Activated CD8-positive, alpha-beta memory T cell treated with anti-CD3 and anti-CD28 coated beads, Interleukin-2, amount 50 U/mL, for 24 hours (primary cell): ENCODE measurements around the gene PAM16.
"Not testable (repeated sequence)": the region's sequence is repeated elsewhere in the genome, so short reads cannot be mapped to it uniquely, and the experiment has no call there.

Experiments used
- DNase-seq: peaks from one replicate; pipeline ENCODE4 v3.0.0-alpha.2; 2020; ENCODE audit errors: extremely low read depth

PAM16 gene

DNA sequence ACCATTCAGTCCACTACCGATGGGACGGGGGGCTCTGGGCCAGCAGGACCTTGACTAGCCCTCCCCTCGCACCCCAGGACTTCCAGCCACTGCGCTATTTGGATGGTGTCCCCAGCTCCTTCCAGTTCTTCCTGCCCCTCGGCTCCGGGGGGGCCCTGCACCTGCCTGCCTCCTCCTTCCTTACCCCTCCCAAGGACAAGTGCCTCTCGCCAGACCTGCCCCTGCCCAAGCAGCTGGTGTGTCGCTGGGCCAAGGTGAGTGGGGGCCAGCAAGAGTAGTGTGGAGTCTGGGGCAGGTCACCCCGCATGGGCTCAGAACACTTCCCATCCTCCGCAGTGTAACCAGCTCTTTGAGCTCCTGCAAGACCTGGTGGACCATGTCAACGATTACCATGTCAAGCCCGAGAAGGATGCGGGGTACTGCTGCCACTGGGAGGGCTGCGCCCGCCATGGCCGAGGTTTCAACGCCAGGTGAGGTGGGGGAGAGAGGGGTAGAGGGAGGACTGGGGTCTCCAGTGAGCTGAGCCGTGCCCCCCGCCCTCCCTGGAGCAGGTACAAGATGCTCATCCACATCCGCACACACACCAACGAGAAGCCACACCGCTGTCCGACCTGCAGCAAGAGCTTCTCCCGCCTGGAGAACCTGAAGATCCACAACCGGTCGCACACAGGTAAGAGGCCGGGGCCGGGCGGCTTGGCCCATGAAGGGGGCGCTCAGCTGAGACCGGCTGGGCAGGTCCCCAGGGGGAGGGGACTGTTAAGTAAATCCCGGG is 16.2 kb downstream of the PAM16 start:
- no peak for DNase-seq

GRCh38 chr16:4333714-4334113 is 17.4 kb downstream of the PAM16 start:
- not testable (repeated sequence) for DNase-seq

GRCh38 chr16:4333308-4333638 is 17.8 kb downstream of the PAM16 start:
- DNase-seq: no peak

GRCh38 chr16:4332623-4333307 is 18.4 kb downstream of the PAM16 start:
- DNase-seq: no peak

GRCh38 chr16:4332083-4332482 is 19.0 kb downstream of the PAM16 start:
- no peak for DNase-seq

- DNase-seq: no peak
These were observed 20.7 kb downstream of the PAM16 start for GRCh38 chr16:4330277-4330874.

GRCh38 chr16:4328782-4329775 is 22.0 kb downstream of the PAM16 start:
- DNase-seq: no peak

DNA sequence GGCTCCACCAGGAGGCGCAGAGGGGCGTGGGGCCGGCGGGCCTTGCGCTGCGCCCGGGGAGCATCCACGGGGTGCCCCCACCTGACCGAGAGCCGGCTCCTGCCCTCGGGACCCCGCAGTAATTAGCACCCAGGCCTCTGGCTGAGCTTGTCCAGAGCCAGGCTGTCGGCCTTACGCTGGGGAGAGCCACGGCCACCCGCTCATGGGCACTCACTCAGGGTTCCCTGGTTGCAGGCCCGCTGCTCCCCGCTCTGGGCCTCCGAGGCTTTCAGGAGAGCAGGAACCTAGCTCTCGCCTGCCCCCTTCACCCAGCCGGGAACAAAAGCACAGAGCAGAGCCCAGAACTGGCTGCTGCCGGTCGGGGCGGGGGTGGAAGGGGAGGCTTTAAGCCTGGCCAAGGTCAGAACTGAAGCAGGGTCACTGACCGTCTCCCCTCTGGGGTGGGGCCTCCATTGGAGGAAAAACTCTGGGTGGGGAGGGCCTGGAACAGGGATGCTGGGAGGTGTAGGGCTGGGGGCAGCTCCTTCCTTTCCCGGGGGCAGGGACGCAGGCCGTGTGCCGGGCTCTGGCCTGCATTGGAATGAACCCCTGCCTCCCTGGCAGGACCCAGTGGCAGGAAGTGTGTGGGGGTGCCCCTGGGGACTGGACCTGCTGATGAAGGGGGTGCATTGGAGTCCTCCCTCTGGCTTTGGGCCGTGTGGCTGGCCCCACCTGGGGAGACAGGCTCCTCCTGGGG is 22.9 kb downstream of the PAM16 start:
- DNase-seq: no peak

GRCh38 chr16:4327386-4328045 is 23.6 kb downstream of the PAM16 start:
- no peak for DNase-seq

DNA sequence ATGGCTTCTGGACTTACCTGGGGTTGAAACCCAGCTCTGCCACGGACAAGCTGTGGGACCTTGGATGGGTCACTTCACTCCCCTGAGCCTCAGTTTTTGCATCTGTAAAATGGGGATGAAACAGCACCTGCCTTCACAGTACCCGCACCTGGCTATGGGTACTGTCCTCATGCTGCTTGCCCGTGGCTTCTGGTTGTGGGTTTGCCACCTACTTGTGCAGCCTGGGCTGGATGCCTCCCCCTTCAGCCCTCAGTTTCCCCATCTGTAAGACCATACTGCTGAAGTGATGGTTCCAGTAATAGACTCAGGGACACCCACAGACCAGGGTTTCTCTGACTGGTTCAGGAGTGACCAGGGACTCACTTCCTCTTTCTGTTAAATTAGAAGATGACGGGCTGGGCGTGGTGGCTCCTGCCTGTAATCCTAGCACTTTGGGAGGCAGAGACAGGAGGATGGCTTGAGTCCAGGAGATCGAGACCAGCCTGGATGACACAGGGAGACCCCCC is 25.8 kb downstream of the PAM16 start:
- no peak for DNase-seq

GRCh38 chr16:4324492-4325252 is 26.4 kb downstream of the PAM16 start:
- DNase-seq: no peak

DNA sequence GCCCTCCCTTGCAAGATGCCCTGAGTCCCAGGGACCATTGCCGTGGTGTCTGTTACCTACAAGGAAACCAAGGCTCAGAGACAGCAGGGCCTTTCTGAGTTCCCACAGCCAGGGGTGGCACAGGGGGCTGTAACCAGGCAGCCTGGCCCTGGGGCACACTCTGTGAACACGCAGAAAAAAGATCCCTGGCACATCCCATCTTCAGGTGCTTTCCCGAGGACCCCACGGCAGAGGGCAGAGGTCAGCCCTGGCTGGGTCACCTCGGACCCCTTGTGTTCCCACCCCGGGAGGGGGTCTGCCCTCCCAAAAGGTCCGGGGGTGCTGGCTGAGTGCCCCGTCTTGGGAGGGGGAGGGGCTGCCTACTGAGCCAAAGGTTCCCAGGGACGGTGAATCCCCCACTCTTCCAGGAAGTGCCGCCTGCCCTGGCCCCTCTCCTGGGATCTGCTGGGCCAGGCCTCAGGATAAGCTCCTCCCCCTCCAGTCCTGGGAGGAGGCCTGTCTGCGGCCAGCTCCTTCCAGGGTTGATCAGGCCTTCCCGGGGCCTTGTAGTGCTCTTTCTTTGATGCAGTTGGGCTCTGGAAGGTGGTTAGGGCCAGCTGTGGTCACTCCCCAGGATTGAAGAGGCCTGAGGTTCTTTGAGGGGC is 27.2 kb downstream of the PAM16 start:
- no peak for DNase-seq

DNA sequence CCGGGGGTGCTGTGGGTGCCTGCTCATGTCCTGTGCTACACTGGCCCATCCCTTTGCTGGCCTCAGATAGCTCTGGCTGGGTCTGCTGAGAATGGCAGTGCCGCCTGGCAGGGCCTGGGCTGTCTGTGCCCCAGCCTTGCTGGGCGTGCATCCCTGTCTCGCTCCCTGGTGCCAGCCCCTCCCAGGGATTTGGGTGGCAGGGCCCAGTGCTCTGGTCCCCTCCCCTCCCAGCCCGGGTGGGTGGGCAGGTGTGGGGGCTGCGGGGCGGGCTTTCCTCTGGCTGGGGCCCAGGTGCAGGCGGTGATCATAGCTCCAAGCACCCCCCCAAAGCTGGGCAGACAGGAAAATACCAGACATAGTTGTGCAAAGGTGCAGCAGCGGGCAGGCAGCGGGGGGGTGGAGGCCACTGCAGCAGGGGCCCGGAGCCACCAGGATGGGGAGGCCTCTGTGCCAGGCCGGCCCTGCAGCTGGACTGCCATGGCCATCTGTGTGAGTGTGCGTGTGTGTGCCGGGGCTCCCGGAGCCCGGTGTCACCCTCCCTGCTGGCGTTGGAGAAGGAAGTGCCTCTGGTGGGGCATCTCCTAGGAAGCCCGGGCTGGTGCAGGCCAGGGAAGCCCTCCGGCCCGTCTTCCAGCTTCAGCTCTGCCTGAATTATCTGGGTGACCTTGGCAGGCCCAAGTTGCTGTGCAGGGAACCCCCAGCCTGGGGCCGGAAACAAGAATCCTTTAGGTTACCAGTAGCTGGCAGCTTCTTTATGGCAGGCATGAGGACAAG is 27.9 kb downstream of the PAM16 start:
- DNase-seq: no peak

GRCh38 chr16:4322121-4323052 is 28.7 kb downstream of the PAM16 start:
- DNase-seq: no peak

GRCh38 chr16:4321286-4322120 is 29.6 kb downstream of the PAM16 start:
- DNase-seq: no peak

GRCh38 chr16:4320571-4321137 is 30.5 kb downstream of the PAM16 start:
- no peak for DNase-seq
